ENCODE results near the gene TM9SF4.
"Not testable (repeated sequence)": the region's sequence is repeated elsewhere in the genome, so short reads cannot be mapped to it uniquely, and the experiment has no call there.

TM9SF4 gene

GRCh38 chr20:32089637-32090362 is 19.7 kb upstream of the TM9SF4 start:
- DNase-seq (ENCODE audit: low spot score), result no peak

GRCh38 chr20:32091888-32092346 is 17.6 kb upstream of the TM9SF4 start:
- peak; percentile 66 for DNase-seq (ENCODE audit: low spot score)

- DNase-seq (ENCODE audit: low spot score), result no peak
Measured at GRCh38 chr20:32098786-32099185, 10.7 kb upstream of the TM9SF4 start.

- no peak for DNase-seq (ENCODE audit: low spot score)
Measured at GRCh38 chr20:32108814-32109391, 611 bp upstream of the TM9SF4 start.

GRCh38 chr20:32110173-32110704 is 725 bp downstream of the TM9SF4 start:
- DNase-seq (ENCODE audit: low spot score), result no peak

GRCh38 chr20:32110727-32111126 is 1.2 kb downstream of the TM9SF4 start:
- DNase-seq (ENCODE audit: low spot score), result no peak

GRCh38 chr20:32111156-32111686 is 1.7 kb downstream of the TM9SF4 start:
- DNase-seq (ENCODE audit: low spot score), result no peak

GRCh38 chr20:32111753-32112152 is 2.2 kb downstream of the TM9SF4 start:
- no peak for DNase-seq (ENCODE audit: low spot score)

GRCh38 chr20:32112841-32113240 is 3.3 kb downstream of the TM9SF4 start:
- peak; percentile 17 for DNase-seq (ENCODE audit: low spot score)

GRCh38 chr20:32113591-32114260 is 4.2 kb downstream of the TM9SF4 start:
- no peak for DNase-seq (ENCODE audit: low spot score)

- DNase-seq (ENCODE audit: low spot score), result no peak
Measured at GRCh38 chr20:32114305-32114960, 4.9 kb downstream of the TM9SF4 start.

- no peak for DNase-seq (ENCODE audit: low spot score)
Measured at GRCh38 chr20:32115211-32115767, 5.8 kb downstream of the TM9SF4 start.

- no peak for DNase-seq (ENCODE audit: low spot score)
Measured at GRCh38 chr20:32116079-32116521, 6.6 kb downstream of the TM9SF4 start.

- not testable (repeated sequence) for DNase-seq (ENCODE audit: low spot score)
Measured at GRCh38 chr20:32116796-32117195, 7.3 kb downstream of the TM9SF4 start.

- not testable (repeated sequence) for DNase-seq (ENCODE audit: low spot score)
Measured at GRCh38 chr20:32118427-32118826, 8.9 kb downstream of the TM9SF4 start.

GRCh38 chr20:32119734-32120133 is 10.2 kb downstream of the TM9SF4 start:
- DNase-seq (ENCODE audit: low spot score), result no peak

GRCh38 chr20:32121908-32122307 is 12.4 kb downstream of the TM9SF4 start:
- DNase-seq (ENCODE audit: low spot score), result not testable (repeated sequence)

- DNase-seq (ENCODE audit: low spot score), result no peak
Measured at GRCh38 chr20:32123088-32123487, 13.6 kb downstream of the TM9SF4 start.

- no peak for DNase-seq (ENCODE audit: low spot score)
Measured at GRCh38 chr20:32124916-32125454, 15.5 kb downstream of the TM9SF4 start.

GRCh38 chr20:32125506-32125905 is 16.0 kb downstream of the TM9SF4 start:
- DNase-seq (ENCODE audit: low spot score), result no peak

GRCh38 chr20:32126919-32127318 is 17.4 kb downstream of the TM9SF4 start:
- no peak for DNase-seq (ENCODE audit: low spot score)

All from LoVo (cell line).